H1 (cell line): ENCODE results near the gene IFI44L. TPM values are rescaled to one million over a fixed set of nuclear protein-coding genes. Genes with fewer than 3 reads are reported as not detected.

Experiments
- CTCF ChIA-PET: fragments of 300-600 bp; sonication (Branson Sonifier 250); formaldehyde crosslinking; loops from one replicate; lab custom pipeline; 2021; ENCODE audit not compliant: partially characterized antibody; lab: Charles Lee
- POLR2A ChIA-PET: fragments of 300-600 bp; sonication (Branson Sonifier 250); formaldehyde crosslinking; loops from one replicate; lab custom pipeline; 2021; ENCODE audit warnings: inconsistent platforms; ENCODE audit not compliant: partially characterized antibody; lab: Charles Lee
- DNase-seq, 2 experiments: peaks; one replicate each; pipeline versions ENCODE4 v3.0.0 to v3.0.0-alpha.2; 2010 to 2022; ENCODE audit warnings: low spot score in 2 of 2, low read depth in 1 of 2, mixed read lengths in 1 of 2
- FAIRE-seq: peaks from 2 replicates; lab custom pipeline; 2011; peaks lifted over from hg19 to GRCh38; lab: Jason Lieb, UNC
- H2AFZ ChIP-seq: 2 replicates; pipeline ENCODE4 v1.8.1; 2012; ENCODE audit warnings: low read length, inconsistent platforms
- H2AK5ac ChIP-seq: 2 replicates; pipeline ENCODE4 v1.6.1; 2013; ENCODE audit warnings: low read depth, low read length
- H2BK120ac ChIP-seq: replicated peaks from 2 replicates; pipeline ENCODE3; 2013; ENCODE audit warnings: low read depth, low read length, inconsistent platforms
- H2BK12ac ChIP-seq: 2 replicates; pipeline ENCODE4 v1.6.1; 2013; ENCODE audit warnings: low read depth, low read length
- H2BK15ac ChIP-seq: 2 replicates; pipeline ENCODE4 v1.6.1; 2013; ENCODE audit warnings: low read length
- H2BK20ac ChIP-seq: 2 replicates; pipeline ENCODE4 v1.6.1; 2013; ENCODE audit warnings: low read length
- H2BK5ac ChIP-seq: 2 replicates; pipeline ENCODE4 v1.6.1; 2013; ENCODE audit warnings: low read depth, low read length
- H3K14ac ChIP-seq: 2 replicates; pipeline ENCODE4 v1.6.1; 2013; ENCODE audit warnings: inconsistent platforms; ENCODE audit not compliant: insufficient read length
- H3K18ac ChIP-seq: 2 replicates; pipeline ENCODE4 v1.6.1; 2013; ENCODE audit warnings: low read length; ENCODE audit errors: extremely low read depth
- H3K23ac ChIP-seq: 2 replicates; pipeline ENCODE4 v1.6.1; 2013; ENCODE audit warnings: inconsistent platforms; ENCODE audit not compliant: insufficient read length
- H3K23me2 ChIP-seq: 2 replicates; pipeline ENCODE4 v1.6.1; 2013; ENCODE audit warnings: low read depth, low read length
- H3K27ac ChIP-seq: 2 replicates; pipeline ENCODE4 v1.6.1; 2011; ENCODE audit warnings: low read depth, low read length, inconsistent platforms
- H3K27me3 ChIP-seq, 4 experiments: replicated peaks in 1 of 4; 1 replicate in 1 of 4; 2 replicates in 3 of 4; pipeline versions ENCODE4 v1.6.1 to v1.8.1; 2011 to 2013; ENCODE audit warnings: low read length in 3 of 4, mild to moderate bottlenecking in 3 of 4, inconsistent platforms in 2 of 4, mixed read lengths in 2 of 4, moderate library complexity in 1 of 4; ENCODE audit not compliant: control insufficient read depth in 3 of 4, insufficient read depth in 3 of 4; ENCODE audit errors: extremely low read depth in 1 of 4
- H3K36me3 ChIP-seq, 4 experiments: 2 replicates each; pipeline versions ENCODE4 v1.6.1 to v1.8.1; 2011 to 2013; ENCODE audit warnings: mild to moderate bottlenecking in 4 of 4, low read length in 3 of 4, moderate library complexity in 2 of 4, control low read depth in 1 of 4, inconsistent platforms in 1 of 4; ENCODE audit not compliant: insufficient read depth in 4 of 4, control insufficient read depth in 2 of 4
- H3K4ac ChIP-seq: replicated peaks from 2 replicates; pipeline ENCODE3; 2013; ENCODE audit warnings: low read length, low read depth, mixed read lengths, inconsistent platforms; ENCODE audit not compliant: insufficient read length
- H3K4me1 ChIP-seq, 4 experiments: replicated peaks in 1 of 4; 1 replicate in 1 of 4; 2 replicates in 3 of 4; pipeline versions ENCODE4 v1.6.1 to v1.8.1; 2011 to 2013; ENCODE audit warnings: low read length in 3 of 4, inconsistent platforms in 2 of 4, mixed read lengths in 1 of 4; ENCODE audit not compliant: insufficient read depth in 4 of 4, control insufficient read depth in 3 of 4
- H3K4me2 ChIP-seq, 2 experiments: 2 replicates each; pipeline versions ENCODE4 v1.6.1 to v1.8.1; 2011 to 2013; ENCODE audit warnings: low read depth in 2 of 2, low read length in 2 of 2, control low read depth in 1 of 2, inconsistent platforms in 1 of 2, mild to moderate bottlenecking in 1 of 2; ENCODE audit not compliant: insufficient read depth in 1 of 2
- H3K4me3 ChIP-seq, 4 experiments: fragments of 200-600, 300-600 bp in 1 of 4; sonication (generic), shearing (Covaris generic), sonication (Bioruptor Twin) in 1 of 4; 2 replicates each; pipeline versions ENCODE4 v1.5.1 to v1.8.1; 2011 to 2016; ENCODE audit warnings: low read length in 4 of 4, low read depth in 3 of 4, control low read depth in 2 of 4, inconsistent platforms in 2 of 4, mild to moderate bottlenecking in 2 of 4, mixed read lengths in 1 of 4, moderate library complexity in 1 of 4; ENCODE audit not compliant: insufficient read depth in 2 of 4; ENCODE audit errors: extremely low read depth in 1 of 4
- H3K56ac ChIP-seq: replicated peaks from 2 replicates; pipeline ENCODE3; 2013; ENCODE audit warnings: low read depth, mild to moderate bottlenecking, mixed read lengths, low read length, inconsistent platforms; ENCODE audit not compliant: insufficient read length
- H3K79me1 ChIP-seq: 2 replicates; pipeline ENCODE4 v1.6.1; 2013; ENCODE audit warnings: low read depth, low read length, control low read depth
- H3K79me2 ChIP-seq, 2 experiments: 2 replicates each; pipeline versions ENCODE4 v1.6.1 to v1.8.1; 2012 to 2013; ENCODE audit warnings: low read length in 2 of 2, mild to moderate bottlenecking in 2 of 2, inconsistent platforms in 1 of 2; ENCODE audit not compliant: insufficient read depth in 2 of 2, control insufficient read depth in 1 of 2
- H3K9ac ChIP-seq, 4 experiments: replicated peaks in 1 of 4; 1 replicate in 1 of 4; 2 replicates in 3 of 4; pipeline versions ENCODE4 v1.6.1 to v1.8.1; 2011 to 2013; ENCODE audit warnings: low read depth in 3 of 4, low read length in 3 of 4, control low read depth in 2 of 4, mild to moderate bottlenecking in 2 of 4, moderate library complexity in 2 of 4, inconsistent platforms in 1 of 4; ENCODE audit errors: extremely low read depth in 1 of 4
- H3K9me3 ChIP-seq, 2 experiments: 2 replicates each; pipeline versions ENCODE4 v1.6.1 to v1.8.1; 2012 to 2013; ENCODE audit warnings: mild to moderate bottlenecking in 2 of 2, moderate library complexity in 2 of 2, control low read depth in 1 of 2, inconsistent platforms in 1 of 2, low read depth in 1 of 2, low read length in 1 of 2, mixed read lengths in 1 of 2; ENCODE audit not compliant: insufficient read depth in 2 of 2
- H4K20me1 ChIP-seq, 2 experiments: replicated peaks in 1 of 2; 2 replicates each; pipeline versions ENCODE3 to v1.8.1; 2011 to 2013; ENCODE audit warnings: inconsistent platforms in 2 of 2, low read length in 2 of 2, mild to moderate bottlenecking in 1 of 2; ENCODE audit not compliant: insufficient read depth in 2 of 2, control insufficient read depth in 1 of 2
- H4K5ac ChIP-seq: 2 replicates; pipeline ENCODE4 v1.6.1; 2013; ENCODE audit warnings: low read length, low read depth, mixed read lengths, inconsistent platforms; ENCODE audit not compliant: insufficient read length
- H4K8ac ChIP-seq: 2 replicates; pipeline ENCODE4 v1.8.0; 2013; ENCODE audit warnings: mild to moderate bottlenecking, moderate library complexity, low read length, inconsistent platforms; ENCODE audit not compliant: insufficient read depth; ENCODE audit errors: extremely low read depth
- H4K91ac ChIP-seq: replicated peaks from 2 replicates; pipeline ENCODE3; 2013; ENCODE audit warnings: low read length, mixed read lengths, inconsistent platforms; ENCODE audit not compliant: insufficient read length
- CBX5 ChIP-seq: fragments of 300-800, 300-1000 bp; sonication (generic); IDR thresholded peaks from 2 replicates; pipeline ENCODE4 v1.7.1; 2016; ENCODE audit warnings: antibody characterized with exemption, low read length, low read depth
- EZH2 ChIP-seq: fragments of 200-600 bp; sonication (generic); IDR thresholded peaks from 2 replicates; pipeline ENCODE4 v1.7.1; 2012; ENCODE audit warnings: low read depth, mild to moderate bottlenecking, moderate library complexity, low read length, inconsistent platforms; ENCODE audit not compliant: severe bottlenecking
- GABPA ChIP-seq: IDR thresholded peaks from 2 replicates; pipeline ENCODE4 v1.6.1; 2011; ENCODE audit warnings: mild to moderate bottlenecking, low read length, moderate library complexity, borderline replicate concordance; ENCODE audit not compliant: insufficient read depth
- NRF1 ChIP-seq: IDR thresholded peaks from 2 replicates; pipeline ENCODE4 v1.6.1; 2011; ENCODE audit warnings: mild to moderate bottlenecking, low read depth, low read length, improper control_type of control experiment
- POLR2A ChIP-seq, 2 experiments: IDR thresholded peaks; 1 replicate in 1 of 2; 2 replicates in 1 of 2; pipeline ENCODE4 v1.6.1; 2011; ENCODE audit warnings: low read depth in 2 of 2, low read length in 2 of 2, mild to moderate bottlenecking in 2 of 2; ENCODE audit errors: control extremely low read depth in 1 of 2
- RNF2 ChIP-seq: fragments of 200-900, 300-1000 bp; sonication (generic); IDR thresholded peaks from 2 replicates; pipeline ENCODE4 v1.7.1; 2016; ENCODE audit warnings: borderline replicate concordance, low read depth, mild to moderate bottlenecking, antibody characterized with exemption, low read length; ENCODE audit not compliant: poor library complexity, severe bottlenecking; ENCODE audit errors: missing control alignments
- TCF12 ChIP-seq: IDR thresholded peaks from 2 replicates; pipeline ENCODE4 v1.6.1; 2011; ENCODE audit warnings: low read depth, mild to moderate bottlenecking, low read length
- WGBS, 2 experiments: shearing (Covaris generic) in 1 of 2; methylation state at CpG; one replicate each; pipeline versions ENCODE4 v1.1.6 to v1.1.7; 2013 to 2015; ENCODE audit warnings: low lambda C conversion rate in 2 of 2, mixed read lengths in 2 of 2, inconsistent platforms in 1 of 2, low coverage in 1 of 2, missing lambda C conversion rate in 1 of 2; ENCODE audit not compliant: insufficient replicate concordance in 2 of 2, insufficient coverage in 1 of 2, insufficient read length in 1 of 2; ENCODE audit errors: extremely low coverage in 1 of 2, missing lambda C conversion rate in 1 of 2; 5-methylcytosine and 5-hydroxymethylcytosine counted together
- polyA plus RNA-seq, 7 experiments: library from polyadenylated mRNA; depleted of rRNA in 3 of 7; stranded (reverse) in 5 of 7; unstranded in 2 of 7; fragments of >200 nt in 5 of 7; fragments of 200-250 nt in 2 of 7; gene quantifications; 1 replicate in 5 of 7; 2 replicates in 1 of 7; 4 replicates in 1 of 7; pipeline versions ENCODE4 v1.2.1 to v1.2.3, GENCODE V29; 2011 to 2013; ENCODE audit warnings: missing spikeins in 2 of 7, mixed read lengths in 2 of 7
- total RNA-seq: library from RNA; stranded (reverse); fragmentation: NEBNext Ultra II Directional; extraction: Animal tissue kit (Norgen Biotek cat#: 25700); gene quantifications from 2 replicates; pipeline ENCODE4 v1.2.1, GENCODE V29; 2021

Gene IFI44L
- total and polyA plus RNA-seq, 2 of the 8 experiments (the other 6 are each of a cell fraction or from before 2014, with no cell fraction given) = not detected

DNA sequence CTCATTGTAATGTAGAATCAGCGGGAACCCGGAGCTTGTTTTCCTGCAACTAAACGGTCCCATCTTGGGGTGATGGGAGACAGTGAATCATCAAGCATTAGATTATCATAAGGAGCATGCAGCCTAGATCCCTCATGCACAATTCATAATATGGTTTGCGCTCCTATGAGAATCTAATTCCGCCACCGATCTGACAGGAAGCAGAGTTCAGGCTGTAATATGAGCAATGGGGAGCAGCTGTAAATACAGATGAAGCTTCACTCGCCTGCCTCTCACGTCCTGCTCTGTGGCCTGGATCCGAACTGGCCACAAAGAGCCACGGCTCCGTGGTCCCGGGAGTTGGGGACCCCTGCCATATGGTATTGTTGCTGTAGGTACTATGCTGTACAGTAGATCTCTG is 31.0 kb downstream of the IFI44L start:
- no peak overlapping the region for H3K4me2 ChIP-seq
- H4K5ac ChIP-seq = no peak overlapping the region
- TF ChIP-seq NRF1 = no peak
- TF ChIP-seq CBX5 = no peak
- no peak for TF ChIP-seq POLR2A (IDR thresholded peaks at IDR 0.05; ENCODE audit: control extremely low read depth in 1 of 2, low read depth in 2 of 2, low read length in 2 of 2)
- no peak for TF ChIP-seq EZH2
- TF ChIP-seq TCF12 = no peak
- TF ChIP-seq RNF2 = no peak
- TF ChIP-seq GABPA = no peak
- TF ChIP-seq, all 59 proteins: peak for 0
- no peaks in the 10 kb centered on the region for H3K36me3 ChIP-seq
- H4K91ac ChIP-seq = no peak overlapping the region
- no peak overlapping the region for H3K18ac ChIP-seq
- FAIRE-seq (no peak), DNase-seq (no peak)
- H3K9me3 ChIP-seq = peaks cover 6 to 9% of the 10 kb centered on the region in 2 experiments; a peak in 2 of 4 replicates
- no peak overlapping the region for H3K56ac ChIP-seq
- H3K23me2 ChIP-seq = no peaks in the 10 kb centered on the region
- H3K23ac ChIP-seq = no peak overlapping the region
- no peak overlapping the region for H3K4ac ChIP-seq
- H2AK5ac ChIP-seq = no peak overlapping the region
- no peak overlapping the region for H2BK5ac ChIP-seq
- CTCF ChIA-PET = interaction anchor here (0.6 kb wide), 1 partner anchor 158 kb away, joined by 3 read pairs; no protein-coding TSS in a partner anchor
- POLR2A ChIA-PET = no interaction called here
- no peak overlapping the region for H2AFZ ChIP-seq
- H3K14ac ChIP-seq = no peak overlapping the region
- no peaks in the 10 kb centered on the region for H3K4me1 ChIP-seq
- H3K27me3 ChIP-seq = peaks cover 0 to 5% (median under 1%) of the 10 kb centered on the region in 4 experiments; a peak in 5 of 7 replicates
- H2BK15ac ChIP-seq = no peak overlapping the region
- H3K9ac ChIP-seq = no peak overlapping the region
- H2BK20ac ChIP-seq = no peak overlapping the region
- H3K4me3 ChIP-seq = no peak overlapping the region
- no peaks in the 10 kb centered on the region for H3K79me1 ChIP-seq
- no peak overlapping the region for H3K27ac ChIP-seq
- no peak overlapping the region for H2BK120ac ChIP-seq
- WGBS, 2 experiments = 85% methylated on average over 12 of the region's 12 CpGs; no CpG with 5 or more reads in 1 of the 2 experiments
- H4K8ac ChIP-seq = no peak overlapping the region
- no peak overlapping the region for H2BK12ac ChIP-seq
- H3K79me2 ChIP-seq = no peaks in the 10 kb centered on the region
- H4K20me1 ChIP-seq = no peaks in the 10 kb centered on the region
